Esophagus (tissue), 2 donors: ENCODE measurements around the gene GALNT9. TPM values are rescaled to one million over a fixed set of nuclear protein-coding genes. Genes with fewer than 3 reads are reported as not detected.
"Not testable (repeated sequence)": the region's sequence is repeated elsewhere in the genome, so short reads cannot be mapped to it uniquely, and the experiment has no call there.

Experiments
- H3K27ac ChIP-seq, 2 donors: one replicate each; pipeline ENCODE4 v1.5.1; 2013; ENCODE audit warnings: low read depth in 2 of 2, mild to moderate bottlenecking in 2 of 2, inconsistent platforms in 1 of 2, low read length in 1 of 2, moderate library complexity in 1 of 2
- H3K27me3 ChIP-seq, 2 donors: one replicate each; pipeline ENCODE4 v1.6.1; 2013; ENCODE audit warnings: low read length in 2 of 2, control low read depth in 1 of 2, mild to moderate bottlenecking in 1 of 2; ENCODE audit not compliant: insufficient read depth in 2 of 2, control insufficient read depth in 1 of 2
- H3K36me3 ChIP-seq, 2 donors: one replicate each; pipeline ENCODE4 v1.6.1; 2013; ENCODE audit warnings: low read length in 1 of 2; ENCODE audit not compliant: control insufficient read depth in 2 of 2, insufficient read depth in 2 of 2
- H3K4me1 ChIP-seq, 2 donors: one replicate each; pipeline ENCODE4 v1.6.1; 2013; ENCODE audit warnings: low read length in 1 of 2; ENCODE audit not compliant: control insufficient read depth in 2 of 2, insufficient read depth in 2 of 2
- H3K4me3 ChIP-seq, 2 donors: one replicate each; pipeline ENCODE4 v1.5.1; 2013; ENCODE audit warnings: low read length in 2 of 2, mild to moderate bottlenecking in 2 of 2, low read depth in 1 of 2, moderate library complexity in 1 of 2
- H3K9me3 ChIP-seq, 2 donors: one replicate each; pipeline ENCODE4 v1.6.1; 2013; ENCODE audit warnings: mild to moderate bottlenecking in 2 of 2, low read depth in 1 of 2, low read length in 1 of 2, moderate library complexity in 1 of 2; ENCODE audit not compliant: control insufficient read depth in 2 of 2, insufficient read depth in 1 of 2
- WGBS, 2 donors: extraction: QIAGEN DNeasy Blood & Tissue Kit; methylation state at CpG; one replicate each; pipeline ENCODE4 v1.1.7; 2013; 5-methylcytosine and 5-hydroxymethylcytosine counted together
- polyA plus RNA-seq, 2 donors: library from polyadenylated mRNA; stranded (reverse); fragments of 200-250 nt; gene quantifications; one replicate each; pipeline ENCODE4 v1.2.3, GENCODE V29; 2013
- donor health status: healthy with polysubstance abuse.
- donor health status: Bipolar disorder and iron deficiency.

The GALNT9 gene
- polyA plus RNA-seq, 2 donors, result not detected

GRCh38 chr12:132248453-132249167 lies 80.8 kb downstream of the GALNT9 start:
- Histone ChIP-seq H3K9me3 (no peaks in the 10 kb centered on the region), H3K4me3 (no peak overlapping the region), H3K36me3 (no peaks in the 10 kb centered on the region), H3K27me3 (no peaks in the 10 kb centered on the region), H3K4me1 (no peaks in the 10 kb centered on the region), H3K27ac (no peak overlapping the region)
- 69 to 70% methylated on average over 16 of the region's 16 CpGs for WGBS, 2 donors

GRCh38 chr12:132247718-132248452 lies 81.5 kb downstream of the GALNT9 start:
- Histone ChIP-seq H3K27me3 (no peaks in the 10 kb centered on the region), H3K27ac (no peak overlapping the region), H3K4me3 (no peak overlapping the region), H3K36me3 (no peaks in the 10 kb centered on the region), H3K4me1 (no peaks in the 10 kb centered on the region), H3K9me3 (no peaks in the 10 kb centered on the region)
- 92% methylated on average over 35 of the region's 35 CpGs for WGBS, 2 donors

GRCh38 chr12:132246997-132247717 lies 82.2 kb downstream of the GALNT9 start:
- Histone ChIP-seq H3K27me3 (no peaks in the 10 kb centered on the region), H3K4me3 (no peak overlapping the region), H3K36me3 (no peaks in the 10 kb centered on the region), H3K9me3 (no peaks in the 10 kb centered on the region), H3K27ac (no peak overlapping the region), H3K4me1 (no peaks in the 10 kb centered on the region)
- WGBS, 2 donors, result 87 to 89% methylated on average over 26 to 27 of the region's 27 CpGs

- Histone ChIP-seq H3K9me3 (no peaks in the 10 kb centered on the region), H3K4me3 (no peak overlapping the region), H3K36me3 (no peaks in the 10 kb centered on the region), H3K4me1 (no peaks in the 10 kb centered on the region), H3K27me3 (no peaks in the 10 kb centered on the region), H3K27ac (no peak overlapping the region)
- WGBS, 2 donors, result 82 to 84% methylated on average over 28 of the region's 28 CpGs
These were observed 83.8 kb downstream of the GALNT9 start for GRCh38 chr12:132245521-132246101.

GRCh38 chr12:132244724-132245295 lies 84.6 kb downstream of the GALNT9 start:
- 65 to 71% methylated on average over 22 of the region's 22 CpGs for WGBS, 2 donors

GRCh38 chr12:132243596-132244310 lies 85.6 kb downstream of the GALNT9 start:
- Histone ChIP-seq H3K4me1 (no peaks in the 10 kb centered on the region), H3K4me3 (no peak overlapping the region), H3K36me3 (no peaks in the 10 kb centered on the region), H3K27me3 (no peaks in the 10 kb centered on the region), H3K9me3 (no peaks in the 10 kb centered on the region), H3K27ac (no peak overlapping the region)
- WGBS, 2 donors, result 48 to 66% methylated on average over 28 to 29 of the region's 29 CpGs

More at GRCh38 chr12:132244724-132245295, 84.6 kb downstream of the GALNT9 start:
- no peaks in the 10 kb centered on the region for H3K4me1 ChIP-seq
- H3K36me3 ChIP-seq, result no peaks in the 10 kb centered on the region
- no peak overlapping the region for H3K4me3 ChIP-seq
- no peaks in the 10 kb centered on the region for H3K9me3 ChIP-seq
- H3K27me3 ChIP-seq, result no peaks in the 10 kb centered on the region
- H3K27ac ChIP-seq, result no peak overlapping the region

GRCh38 chr12:132243171-132243570 lies 86.2 kb downstream of the GALNT9 start:
- not testable (repeated sequence) for H3K27me3 ChIP-seq, H3K27ac ChIP-seq, H3K4me3 ChIP-seq, H3K9me3 ChIP-seq, H3K4me1 ChIP-seq, H3K36me3 ChIP-seq
- WGBS, 2 donors, result 55 to 60% methylated on average over 15 of the region's 15 CpGs

GRCh38 chr12:132240669-132241007 lies 88.8 kb downstream of the GALNT9 start:
- H3K4me3 ChIP-seq, H3K36me3 ChIP-seq, H3K27me3 ChIP-seq, H3K9me3 ChIP-seq, H3K4me1 ChIP-seq, H3K27ac ChIP-seq: not testable (repeated sequence)
- 51 to 52% methylated on average over 7 of the region's 7 CpGs for WGBS, 2 donors
